Transverse colon (tissue), 4 donors: ENCODE measurements around the gene TTC28. TPM values are rescaled to one million over a fixed set of nuclear protein-coding genes. Genes with fewer than 3 reads are reported as not detected.

Experiments used
- DNase-seq: peaks from one replicate; pipeline ENCODE4 v3.0.0-alpha.2; 2019
- H3K27ac ChIP-seq, 4 donors: fragments of 200-600 bp; sonication (generic); 2 replicates each; pipeline ENCODE4 v1.5.1; 2016 to 2018; ENCODE audit warnings: inconsistent platforms in 4 of 4
- H3K27me3 ChIP-seq: fragments of 200-600 bp; sonication (generic); 2 replicates; pipeline ENCODE4 v1.5.1; 2017; ENCODE audit warnings: inconsistent platforms
- H3K36me3 ChIP-seq, 4 donors: fragments of 200-600 bp; sonication (generic); 2 replicates each; pipeline ENCODE4 v1.5.1; 2017 to 2019; ENCODE audit warnings: inconsistent platforms in 4 of 4
- H3K4me1 ChIP-seq, 4 donors: fragments of 200-600 bp; sonication (generic); 2 replicates each; pipeline ENCODE4 v1.5.1; 2017 to 2020; ENCODE audit warnings: inconsistent platforms in 4 of 4
- H3K4me3 ChIP-seq, 4 donors: fragments of 200-600 bp; sonication (generic); 1 replicate in 1 of 4; 2 replicates in 3 of 4; pipeline versions ENCODE4 v1.5.1 to v1.6.1; 2017 to 2019; ENCODE audit warnings: inconsistent platforms in 4 of 4
- H3K9me3 ChIP-seq, 2 donors: fragments of 200-600 bp; sonication (generic); 2 replicates each; pipeline ENCODE4 v1.5.1; 2017 to 2019; ENCODE audit warnings: inconsistent platforms in 2 of 2
- CTCF ChIP-seq, 5 experiments: fragments of 200-600 bp in 3 of 5; fragments of 450-650 bp in 2 of 5; sonication (generic) in 3 of 5; IDR thresholded peaks; 1 replicate in 2 of 5; 2 replicates in 3 of 5; pipeline ENCODE4 v1.5.1; 2016 to 2017; ENCODE audit warnings: antibody characterized with exemption in 5 of 5, inconsistent platforms in 3 of 5, mild to moderate bottlenecking in 2 of 5, moderate library complexity in 1 of 5
- EP300 ChIP-seq: sonication (generic); formaldehyde crosslinking; IDR thresholded peaks from one replicate; pipeline ENCODE4 v1.6.1; 2017; ENCODE audit warnings: antibody characterized with exemption, low read depth
- POLR2A ChIP-seq: fragments of 450-650 bp; IDR thresholded peaks from one replicate; pipeline ENCODE4 v1.6.1; 2016; ENCODE audit warnings: antibody characterized with exemption, mild to moderate bottlenecking, moderate library complexity
- POLR2AphosphoS5 ChIP-seq, 3 donors: sonication (generic); formaldehyde crosslinking; IDR thresholded peaks; one replicate each; pipeline ENCODE4 v1.6.1; 2016; ENCODE audit warnings: antibody characterized with exemption in 3 of 3
- WGBS, 2 donors: methylation state at CpG; one replicate each; pipeline ENCODE4 v1.1.5; 2018; ENCODE audit warnings: low coverage in 1 of 2; 5-methylcytosine and 5-hydroxymethylcytosine counted together
- in situ Hi-C, 4 donors: fragments of 200-750 bp; cut with MboI; loops; one replicate each; pipeline versions ENCODE4 v1.15.0 to v1.15.1; 2017; ENCODE audit warnings: low sequenced_read_pairs in 3 of 4, low pct_ligation_motif_present in 1 of 4, low pct_unique_long_range_greater_than_20kb in 1 of 4
- intact Hi-C: fragments of 100-400 bp; cut with DNase I; formaldehyde crosslinking; loops from one replicate; pipeline ENCODE4 v1.15.1; 2023; ENCODE audit warnings: low total_unique reads
- total RNA-seq, 4 donors: library from RNA; depleted of rRNA; stranded (reverse); fragments of >200 nt; gene quantifications; one replicate each; pipeline ENCODE4 v1.1.0, GENCODE V29; 2016

TTC28 gene
- total RNA-seq, 4 donors from 2014 or later, result 7.6 to 84.2 (median 12.4) TPM

GRCh38 chr22:27959335-27960090 is 720.1 kb downstream of the TTC28 start:
- Histone ChIP-seq H3K36me3 (no peaks in the 10 kb centered on the region), H3K27me3 (no peaks in the 10 kb centered on the region), H3K27ac (no peak overlapping the region), H3K4me3 (no peak overlapping the region), H3K9me3 (no peaks in the 10 kb centered on the region), H3K4me1 (peaks cover 0 to 8% (median 2%) of the 10 kb centered on the region in 4 donors)
- no peak for DNase-seq
- intact Hi-C loops (no loop called here), in situ Hi-C loops (no loop called here)
- 62 to 73% methylated on average over 5 to 8 of the region's 8 CpGs for WGBS, 2 donors
- TF ChIP-seq POLR2A (no peak), CTCF (IDR thresholded peaks at IDR 0.05) (no peak), POLR2AphosphoS5 (IDR thresholded peaks at IDR 0.05) (no peak), EP300 (no peak)

DNA sequence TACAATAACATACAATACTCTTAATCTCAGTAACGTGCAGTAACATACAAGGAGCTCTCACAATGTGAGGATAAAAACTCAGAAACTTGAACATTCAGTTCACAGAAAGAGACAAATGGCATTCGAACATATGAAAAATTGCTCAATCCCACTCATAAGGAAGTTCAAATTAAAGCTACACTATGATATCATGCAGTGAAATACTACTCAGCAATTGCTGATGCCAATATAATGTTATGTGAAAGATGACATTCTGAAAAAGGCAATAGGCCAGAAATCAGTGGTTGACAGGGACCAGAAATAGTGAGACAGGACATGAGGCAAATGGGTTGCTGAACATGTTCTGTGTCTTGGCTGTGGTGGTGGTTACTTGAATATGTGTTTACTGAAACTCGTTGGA is 726.9 kb downstream of the TTC28 start:
- intact Hi-C loops, result no loop called here
- in situ Hi-C loops, result no loop called here
- Histone ChIP-seq H3K4me3 (no peak overlapping the region), H3K4me1 (peaks cover 0 to 6% (median 2%) of the 10 kb centered on the region in 4 donors), H3K27ac (no peak overlapping the region), H3K27me3 (no peaks in the 10 kb centered on the region), H3K36me3 (no peaks in the 10 kb centered on the region), H3K9me3 (no peaks in the 10 kb centered on the region)
- DNase-seq, result no peak
- TF ChIP-seq POLR2AphosphoS5 (IDR thresholded peaks at IDR 0.05) (no peak), CTCF (IDR thresholded peaks at IDR 0.05) (no peak), EP300 (no peak), POLR2A (no peak)
- 69 to 86% methylated on average over 3 of the region's 3 CpGs for WGBS, 2 donors

- in situ Hi-C loops (no loop called here), intact Hi-C loops (no loop called here)
- H3K9me3 ChIP-seq, result no peaks in the 10 kb centered on the region
- H3K27me3 ChIP-seq, result no peaks in the 10 kb centered on the region
- no peak for TF ChIP-seq POLR2AphosphoS5 (IDR thresholded peaks at IDR 0.05)
- TF ChIP-seq CTCF (IDR thresholded peaks at IDR 0.05), result no peak
- TF ChIP-seq EP300, result no peak
- H3K4me1 ChIP-seq, result peaks cover 0 to 6% (median 2%) of the 10 kb centered on the region in 4 donors
- no peak overlapping the region for H3K27ac ChIP-seq
- no peak overlapping the region for H3K4me3 ChIP-seq
- DNase-seq, result no peak
- whole genome bisulfite sequencing, 2 donors, result 88 to 94% methylated on average over 3 of the region's 3 CpGs
- no peaks in the 10 kb centered on the region for H3K36me3 ChIP-seq
Observed at GRCh38 chr22:27952091-27952490, 727.5 kb downstream of the TTC28 start.

DNA sequence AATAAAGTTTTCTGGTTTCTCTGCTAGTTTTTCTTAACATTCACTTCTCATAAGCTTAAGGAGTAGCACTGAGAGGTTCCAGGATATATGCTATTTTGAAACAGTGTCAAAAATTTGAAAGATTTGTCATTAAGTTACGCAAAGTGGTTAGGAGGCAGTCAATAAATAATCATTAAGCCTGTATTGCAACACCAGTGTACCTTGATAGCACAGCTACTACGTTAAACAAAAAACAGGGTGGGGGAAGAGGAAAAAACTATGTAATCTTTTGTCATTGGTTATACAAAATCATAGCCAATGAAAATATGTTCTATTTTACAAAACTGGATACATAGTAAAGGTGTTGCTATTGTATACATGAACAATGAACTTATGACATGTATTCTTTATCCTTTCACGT is 730.2 kb downstream of the TTC28 start:
- Histone ChIP-seq H3K27ac (no peak overlapping the region), H3K9me3 (no peaks in the 10 kb centered on the region), H3K36me3 (no peaks in the 10 kb centered on the region), H3K27me3 (no peaks in the 10 kb centered on the region), H3K4me3 (no peak overlapping the region), H3K4me1 (peaks cover 0 to 6% (median 2%) of the 10 kb centered on the region in 4 donors)
- DNase-seq, result no peak
- WGBS, 2 donors, result 85 to 90% methylated on average over 3 of the region's 3 CpGs
- TF ChIP-seq EP300 (no peak), POLR2AphosphoS5 (IDR thresholded peaks at IDR 0.05) (no peak)
- intact Hi-C loops, result no loop called here
- in situ Hi-C loops, result no loop called here
